HCT116 (cell line): ENCODE data around the gene ZNG1C. TPM values are rescaled to one million over a fixed set of nuclear protein-coding genes. Genes with fewer than 3 reads are reported as not detected.

Source experiments
- total RNA-seq: library from RNA; stranded (reverse); gene quantifications from one replicate; pipeline ENCODE4 v1.2.1, GENCODE V29; 2021; ENCODE audit not compliant: unreplicated experiment

ZNG1C gene
- total RNA-seq, 1 experiment from 2014 or later = 28.4 TPM

Other genes starting within 250 kb of the ZNG1C start
- gene FOXD4L3, start 60.9 kb downstream of the ZNG1C start, total RNA-seq = 0.25 TPM
- 0.15 TPM for gene PGM5, start 114.6 kb downstream of the ZNG1C start, total RNA-seq